HepG2 (cell line): Measurements from ENCODE around the gene DOLK. TPM values are rescaled to one million over a fixed set of nuclear protein-coding genes. Genes with fewer than 3 reads are reported as not detected.

Source experiments
- HOXD1 ChIP-seq: sonication (generic); formaldehyde crosslinking; IDR thresholded peaks from 2 replicates; pipeline ENCODE4 v1.5.0; 2020; ENCODE audit warnings: missing genetic modification reagents
- SRSF9 ChIP-seq: fragments of 200-400 bp; formaldehyde crosslinking; IDR thresholded peaks from 2 replicates; pipeline ENCODE4 v1.6.1; 2018; ENCODE audit warnings: borderline replicate concordance, mild to moderate bottlenecking, low read depth, low read length; ENCODE audit not compliant: insufficient read depth, poor library complexity, severe bottlenecking
- STAT5B ChIP-seq: sonication (generic); formaldehyde crosslinking; IDR thresholded peaks from 2 replicates; pipeline ENCODE4 v1.4.0; 2020; ENCODE audit warnings: missing genetic modification reagents
- ZHX2 ChIP-seq, 2 experiments: sonication (generic) in 1 of 2; formaldehyde crosslinking in 1 of 2; IDR thresholded peaks; 2 replicates each; pipeline versions ENCODE4 v1.6.1 to v1.9.0; 2014 to 2022; ENCODE audit warnings: antibody characterized with exemption in 1 of 2, borderline replicate concordance in 1 of 2, inconsistent platforms in 1 of 2, low read depth in 1 of 2, missing genetic modification reagents in 1 of 2
- ZNF275 ChIP-seq: sonication (generic); formaldehyde crosslinking; IDR thresholded peaks from 2 replicates; pipeline ENCODE4 v1.8.0; 2022; ENCODE audit warnings: missing genetic modification reagents, mild to moderate bottlenecking, inconsistent platforms, borderline replicate concordance
- ZNF570 ChIP-seq: sonication (generic); formaldehyde crosslinking; IDR thresholded peaks from 2 replicates; pipeline ENCODE4 v1.4.0; 2020; ENCODE audit warnings: mild to moderate bottlenecking, missing genetic modification reagents, borderline replicate concordance
- ZNF615 ChIP-seq: sonication (generic); formaldehyde crosslinking; IDR thresholded peaks from 2 replicates; pipeline ENCODE4 v1.5.0; 2020; ENCODE audit warnings: mild to moderate bottlenecking, missing genetic modification reagents, borderline replicate concordance
- polyA plus RNA-seq, 8 experiments: library from polyadenylated mRNA; depleted of rRNA in 3 of 8; stranded (reverse) in 7 of 8; unstranded in 1 of 8; fragments of >200 nt; fragmentation: Illumina TruSeq in 4 of 8; extraction: Trizol in 4 of 8; gene quantifications; 2 replicates each; pipeline versions ENCODE4 v1.2.1 to v1.2.3, GENCODE V29; 2011 to 2016; ENCODE audit warnings: low read depth in 4 of 8, missing spikeins in 1 of 8, mixed read lengths in 1 of 8; ENCODE audit not compliant: insufficient read depth in 1 of 8
- total RNA-seq, 5 experiments: library from RNA; depleted of rRNA; stranded (reverse); fragments of >200 nt; fragmentation: Illumina TruSeq; extraction: Trizol; gene quantifications; 2 replicates each; pipeline ENCODE4 v1.2.3, GENCODE V29; 2016; ENCODE audit warnings: low read depth in 1 of 5
- TF ChIP-seq, protein P1 (sequence below): sonication (generic); formaldehyde crosslinking; IDR thresholded peaks from 2 replicates; pipeline ENCODE4 v1.9.0; 2021; ENCODE audit warnings: mild to moderate bottlenecking, missing genetic modification reagents
- TF ChIP-seq, protein P2 (sequence below): IDR thresholded peaks from 2 replicates; pipeline ENCODE4 v1.6.1; 2016; ENCODE audit warnings: low read depth, borderline replicate concordance
- TF ChIP-seq, protein P3 (sequence below): sonication (generic); formaldehyde crosslinking; conservative IDR thresholded peaks from 2 replicates; pipeline ENCODE4 v1.4.0; 2020; ENCODE audit warnings: missing genetic modification reagents
- TF ChIP-seq, protein P4 (sequence below): sonication (generic); formaldehyde crosslinking; IDR thresholded peaks from 2 replicates; pipeline ENCODE4 v1.4.0; 2020; ENCODE audit warnings: missing genetic modification reagents

DOLK gene
- total and polyA plus RNA-seq, 2 of the 13 experiments (the other 11 are each of a cell fraction or from before 2014, with no cell fraction given) = 15.4 to 18.7 TPM

DNA sequence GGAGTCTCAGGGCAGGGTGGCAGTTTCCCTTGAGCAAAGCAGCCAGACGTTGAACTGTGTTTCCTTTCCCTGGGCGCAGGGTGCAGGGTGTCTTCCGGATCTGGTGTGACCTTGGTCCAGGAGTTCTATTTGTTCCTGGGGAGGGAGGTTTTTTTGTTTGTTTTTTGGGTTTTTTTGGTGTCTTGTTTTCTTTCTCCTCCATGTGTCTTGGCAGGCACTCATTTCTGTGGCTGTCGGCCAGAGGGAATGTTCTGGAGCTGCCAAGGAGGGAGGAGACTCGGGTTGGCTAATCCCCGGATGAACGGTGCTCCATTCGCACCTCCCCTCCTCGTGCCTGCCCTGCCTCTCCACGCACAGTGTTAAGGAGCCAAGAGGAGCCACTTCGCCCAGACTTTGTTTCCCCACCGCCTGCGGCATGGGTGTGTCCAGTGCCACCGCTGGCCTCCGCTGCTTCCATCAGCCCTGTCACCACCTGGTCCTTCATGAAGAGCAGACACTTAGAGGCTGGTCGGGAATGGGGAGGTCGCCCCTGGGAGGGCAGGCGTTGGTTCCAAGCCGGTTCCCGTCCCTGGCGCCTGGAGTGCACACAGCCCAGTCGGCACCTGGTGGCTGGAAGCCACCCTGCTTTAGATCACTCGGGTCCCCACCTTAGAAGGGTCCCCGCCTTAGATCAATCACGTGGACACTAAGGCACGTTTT lies 30.1 kb downstream of the DOLK start (continued):
- TF ChIP-seq, protein P1, sequence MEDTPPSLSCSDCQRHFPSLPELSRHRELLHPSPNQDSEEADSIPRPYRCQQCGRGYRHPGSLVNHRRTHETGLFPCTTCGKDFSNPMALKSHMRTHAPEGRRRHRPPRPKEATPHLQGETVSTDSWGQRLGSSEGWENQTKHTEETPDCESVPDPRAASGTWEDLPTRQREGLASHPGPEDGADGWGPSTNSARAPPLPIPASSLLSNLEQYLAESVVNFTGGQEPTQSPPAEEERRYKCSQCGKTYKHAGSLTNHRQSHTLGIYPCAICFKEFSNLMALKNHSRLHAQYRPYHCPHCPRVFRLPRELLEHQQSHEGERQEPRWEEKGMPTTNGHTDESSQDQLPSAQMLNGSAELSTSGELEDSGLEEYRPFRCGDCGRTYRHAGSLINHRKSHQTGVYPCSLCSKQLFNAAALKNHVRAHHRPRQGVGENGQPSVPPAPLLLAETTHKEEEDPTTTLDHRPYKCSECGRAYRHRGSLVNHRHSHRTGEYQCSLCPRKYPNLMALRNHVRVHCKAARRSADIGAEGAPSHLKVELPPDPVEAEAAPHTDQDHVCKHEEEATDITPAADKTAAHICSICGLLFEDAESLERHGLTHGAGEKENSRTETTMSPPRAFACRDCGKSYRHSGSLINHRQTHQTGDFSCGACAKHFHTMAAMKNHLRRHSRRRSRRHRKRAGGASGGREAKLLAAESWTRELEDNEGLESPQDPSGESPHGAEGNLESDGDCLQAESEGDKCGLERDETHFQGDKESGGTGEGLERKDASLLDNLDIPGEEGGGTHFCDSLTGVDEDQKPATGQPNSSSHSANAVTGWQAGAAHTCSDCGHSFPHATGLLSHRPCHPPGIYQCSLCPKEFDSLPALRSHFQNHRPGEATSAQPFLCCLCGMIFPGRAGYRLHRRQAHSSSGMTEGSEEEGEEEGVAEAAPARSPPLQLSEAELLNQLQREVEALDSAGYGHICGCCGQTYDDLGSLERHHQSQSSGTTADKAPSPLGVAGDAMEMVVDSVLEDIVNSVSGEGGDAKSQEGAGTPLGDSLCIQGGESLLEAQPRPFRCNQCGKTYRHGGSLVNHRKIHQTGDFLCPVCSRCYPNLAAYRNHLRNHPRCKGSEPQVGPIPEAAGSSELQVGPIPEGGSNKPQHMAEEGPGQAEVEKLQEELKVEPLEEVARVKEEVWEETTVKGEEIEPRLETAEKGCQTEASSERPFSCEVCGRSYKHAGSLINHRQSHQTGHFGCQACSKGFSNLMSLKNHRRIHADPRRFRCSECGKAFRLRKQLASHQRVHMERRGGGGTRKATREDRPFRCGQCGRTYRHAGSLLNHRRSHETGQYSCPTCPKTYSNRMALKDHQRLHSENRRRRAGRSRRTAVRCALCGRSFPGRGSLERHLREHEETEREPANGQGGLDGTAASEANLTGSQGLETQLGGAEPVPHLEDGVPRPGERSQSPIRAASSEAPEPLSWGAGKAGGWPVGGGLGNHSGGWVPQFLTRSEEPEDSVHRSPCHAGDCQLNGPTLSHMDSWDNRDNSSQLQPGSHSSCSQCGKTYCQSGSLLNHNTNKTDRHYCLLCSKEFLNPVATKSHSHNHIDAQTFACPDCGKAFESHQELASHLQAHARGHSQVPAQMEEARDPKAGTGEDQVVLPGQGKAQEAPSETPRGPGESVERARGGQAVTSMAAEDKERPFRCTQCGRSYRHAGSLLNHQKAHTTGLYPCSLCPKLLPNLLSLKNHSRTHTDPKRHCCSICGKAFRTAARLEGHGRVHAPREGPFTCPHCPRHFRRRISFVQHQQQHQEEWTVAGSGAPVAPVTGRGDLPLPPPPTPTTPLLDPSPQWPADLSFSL (CRISPR knock-in tag) = no peak
- TF ChIP-seq ZNF615 = no peak
- TF ChIP-seq, protein P2, sequence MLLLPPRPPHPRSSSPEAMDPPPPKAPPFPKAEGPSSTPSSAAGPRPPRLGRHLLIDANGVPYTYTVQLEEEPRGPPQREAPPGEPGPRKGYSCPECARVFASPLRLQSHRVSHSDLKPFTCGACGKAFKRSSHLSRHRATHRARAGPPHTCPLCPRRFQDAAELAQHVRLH = peak; percentile 47; the same call in 1 of the 2 replicates
- TF ChIP-seq, protein P3, sequence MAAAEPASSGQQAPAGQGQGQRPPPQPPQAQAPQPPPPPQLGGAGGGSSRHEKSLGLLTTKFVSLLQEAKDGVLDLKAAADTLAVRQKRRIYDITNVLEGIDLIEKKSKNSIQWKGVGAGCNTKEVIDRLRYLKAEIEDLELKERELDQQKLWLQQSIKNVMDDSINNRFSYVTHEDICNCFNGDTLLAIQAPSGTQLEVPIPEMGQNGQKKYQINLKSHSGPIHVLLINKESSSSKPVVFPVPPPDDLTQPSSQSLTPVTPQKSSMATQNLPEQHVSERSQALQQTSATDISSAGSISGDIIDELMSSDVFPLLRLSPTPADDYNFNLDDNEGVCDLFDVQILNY (CRISPR knock-in tag) = no peak
- no peak for TF ChIP-seq ZNF275 (CRISPR knock-in tag)
- TF ChIP-seq ZHX2 (IDR thresholded peaks at IDR 0.05; ENCODE audit: low read depth) = no peak
- TF ChIP-seq ZHX2 (CRISPR knock-in tag; IDR thresholded peaks at IDR 0.05; ENCODE audit: borderline replicate concordance) = no peak
- peak; percentile 16; the same call in 1 of the 2 replicates for TF ChIP-seq HOXD1 (CRISPR knock-in tag)
- TF ChIP-seq SRSF9 = no peak
- no peak for TF ChIP-seq ZNF570 (CRISPR knock-in tag)
- no peak for TF ChIP-seq STAT5B (CRISPR knock-in tag)
- TF ChIP-seq, protein P4, sequence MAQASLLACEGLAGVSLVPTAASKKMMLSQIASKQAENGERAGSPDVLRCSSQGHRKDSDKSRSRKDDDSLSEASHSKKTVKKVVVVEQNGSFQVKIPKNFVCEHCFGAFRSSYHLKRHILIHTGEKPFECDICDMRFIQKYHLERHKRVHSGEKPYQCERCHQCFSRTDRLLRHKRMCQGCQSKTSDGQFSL (CRISPR knock-in tag) = no peak
